NT2/D1 (cell line): Measurements from ENCODE around the gene HLA-C.

Experiments used
- DNase-seq: peaks from one replicate; pipeline ENCODE4 v3.0.0-alpha.2; 2011; ENCODE audit warnings: low read depth, low spot score
- H3K27me3 ChIP-seq: 2 replicates; pipeline ENCODE4 v1.6.0; 2011; ENCODE audit warnings: mild to moderate bottlenecking; ENCODE audit not compliant: insufficient read length, insufficient read depth
- H3K36me3 ChIP-seq: 2 replicates; pipeline ENCODE4 v1.6.1; 2011; ENCODE audit warnings: mild to moderate bottlenecking, low read length, mixed read lengths; ENCODE audit not compliant: insufficient read depth, insufficient read length
- H3K4me1 ChIP-seq: 2 replicates; pipeline ENCODE4 v1.5.1; 2011; ENCODE audit not compliant: insufficient read depth, insufficient read length
- H3K4me3 ChIP-seq: 2 replicates; pipeline ENCODE4 v1.5.1; 2011; ENCODE audit warnings: low read depth; ENCODE audit not compliant: insufficient read length
- H3K9ac ChIP-seq: 2 replicates; pipeline ENCODE4 v1.6.0; 2011; ENCODE audit warnings: low read depth; ENCODE audit not compliant: insufficient read length
- H3K9me3 ChIP-seq: 2 replicates; pipeline ENCODE4 v1.5.1; 2011; ENCODE audit warnings: mild to moderate bottlenecking, low read length; ENCODE audit not compliant: insufficient read depth
- SUZ12 ChIP-seq: IDR thresholded peaks from 2 replicates; pipeline ENCODE4 v1.6.1; 2011; ENCODE audit not compliant: insufficient read length, insufficient read depth; ENCODE audit errors: extremely low read depth
- YY1 ChIP-seq: IDR thresholded peaks from 2 replicates; pipeline ENCODE4 v1.6.1; 2011; ENCODE audit not compliant: insufficient read length, insufficient read depth
- ZNF274 ChIP-seq: IDR thresholded peaks from 2 replicates; pipeline ENCODE4 v1.6.1; 2011; ENCODE audit warnings: mild to moderate bottlenecking, low read depth, low read length

Gene HLA-C

DNA sequence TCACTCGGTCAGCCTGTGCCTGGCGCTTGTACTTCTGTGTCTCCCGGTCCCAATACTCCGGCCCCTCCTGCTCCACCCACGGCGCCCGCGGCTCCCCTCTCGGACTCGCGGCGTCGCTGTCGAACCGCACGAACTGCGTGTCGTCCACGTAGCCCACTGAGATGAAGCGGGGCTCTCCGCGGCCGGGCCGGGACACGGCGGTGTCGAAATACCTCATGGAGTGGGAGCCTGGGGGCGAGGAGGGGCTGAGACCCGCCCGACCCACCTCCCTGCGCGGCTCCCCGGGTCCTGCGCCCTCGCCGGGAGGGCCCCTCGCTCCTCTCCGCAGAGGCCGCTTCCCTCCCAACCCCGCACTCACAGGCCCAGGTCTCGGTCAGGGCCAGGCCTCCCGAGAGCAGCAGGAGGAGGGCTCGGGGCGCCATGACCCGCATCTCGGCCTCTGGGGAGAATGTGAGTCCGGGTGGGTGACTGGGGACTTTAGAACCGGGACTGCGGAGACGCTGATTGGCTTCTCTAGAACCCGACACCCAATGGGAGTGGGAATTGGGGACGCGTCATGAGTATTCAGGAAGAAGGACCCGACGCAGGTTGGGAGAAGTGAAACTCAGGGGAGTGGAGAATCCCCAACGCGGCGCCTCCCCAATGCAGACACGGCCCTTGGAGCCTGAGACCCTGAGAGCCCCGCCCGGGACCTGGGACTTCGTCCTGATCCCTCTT, at the start of gene HLA-C:
Gene HLA-C, minus strand, starts transcription at position 452 of the 717 bp plus-strand sequence. Its CDS starts 21 bp downstream, at position 431.
- H3K9me3 ChIP-seq = no peaks in the 10 kb centered on the region
- TF ChIP-seq SUZ12 (no peak), ZNF274 (no peak), YY1 (no peak)

DNA sequence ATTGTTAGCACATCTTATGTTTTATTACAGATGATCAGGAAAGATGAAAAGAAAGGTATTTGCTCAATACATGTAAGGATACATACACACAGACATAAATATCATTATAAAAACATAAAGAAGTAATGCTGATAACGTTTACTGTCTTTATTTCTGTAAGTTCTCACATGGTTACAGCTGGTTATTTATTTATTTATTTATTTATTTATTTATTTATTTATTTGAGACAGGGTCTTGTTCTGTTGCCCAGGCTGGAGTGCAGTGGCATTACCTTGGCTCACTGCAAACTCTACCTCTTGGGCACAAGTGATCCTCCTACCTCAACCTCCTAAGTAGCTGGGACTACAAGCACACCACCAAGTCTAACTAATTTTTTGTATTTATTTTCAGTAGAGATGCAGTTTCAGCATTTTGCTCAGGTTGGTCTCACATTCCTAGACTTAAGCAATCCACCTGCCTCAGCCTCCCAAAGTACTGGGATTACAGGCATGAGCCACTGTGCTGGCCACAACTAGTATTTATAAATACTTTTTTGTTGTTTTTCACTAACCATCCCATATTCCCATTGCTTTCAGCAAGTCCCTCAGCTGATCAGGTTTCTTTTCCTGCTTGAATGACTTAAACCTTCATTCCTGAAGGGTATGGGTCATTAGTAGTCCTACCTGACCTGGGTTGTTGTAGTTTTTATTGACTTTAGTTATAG, 49.3 kb upstream of the HLA-C start:
- H3K4me3 ChIP-seq = no peak overlapping the region
- TF ChIP-seq SUZ12 (no peak), ZNF274 (no peak), YY1 (no peak)

More for the DNA sequence above, at the start of gene HLA-C:
- DNase-seq = peak; percentile 82
- peaks cover 26% of the 10 kb centered on the region for H3K36me3 ChIP-seq
- peak within 1 kb of the TSS; percentile 66 for H3K4me3 ChIP-seq
- peaks cover 20% of the 10 kb centered on the region for H3K4me1 ChIP-seq
- H3K9ac ChIP-seq = peak within 1 kb of the TSS; percentile 85
- H3K27me3 ChIP-seq = peaks cover 4% of the 10 kb centered on the region

DNA sequence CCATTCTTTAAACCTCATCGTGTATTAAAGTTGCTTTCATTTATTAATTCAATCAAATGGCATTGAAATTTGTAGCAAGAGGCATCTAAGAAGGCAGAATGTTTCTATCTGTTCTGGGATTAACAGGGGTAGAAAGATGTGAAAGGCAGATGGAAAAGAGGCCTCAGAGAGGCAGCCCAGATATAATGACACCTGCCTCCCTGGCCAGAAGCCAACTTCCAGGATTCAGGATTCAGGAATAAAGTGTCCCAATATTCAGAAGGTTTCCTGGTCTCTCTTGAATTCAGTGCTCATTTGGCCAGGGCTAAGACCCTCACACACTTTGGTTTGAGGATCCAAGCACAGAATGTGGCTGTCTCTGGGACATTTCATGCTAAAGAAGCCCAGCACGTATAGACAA, 45.1 kb upstream of the HLA-C start:
- Histone ChIP-seq H3K36me3 (no peaks in the 10 kb centered on the region), H3K4me3 (no peak overlapping the region), H3K4me1 (no peaks in the 10 kb centered on the region), H3K9me3 (no peaks in the 10 kb centered on the region), H3K9ac (no peak overlapping the region), H3K27me3 (no peaks in the 10 kb centered on the region)
- TF ChIP-seq YY1 = no peak
- no peak for TF ChIP-seq SUZ12
- no peak for TF ChIP-seq ZNF274
- DNase-seq = no peak

More for the DNA sequence above, 49.3 kb upstream of the HLA-C start:
- no peak for DNase-seq
- H3K9me3 ChIP-seq = no peaks in the 10 kb centered on the region
- no peaks in the 10 kb centered on the region for H3K36me3 ChIP-seq
- no peaks in the 10 kb centered on the region for H3K4me1 ChIP-seq
- no peak overlapping the region for H3K9ac ChIP-seq
- no peaks in the 10 kb centered on the region for H3K27me3 ChIP-seq

DNA sequence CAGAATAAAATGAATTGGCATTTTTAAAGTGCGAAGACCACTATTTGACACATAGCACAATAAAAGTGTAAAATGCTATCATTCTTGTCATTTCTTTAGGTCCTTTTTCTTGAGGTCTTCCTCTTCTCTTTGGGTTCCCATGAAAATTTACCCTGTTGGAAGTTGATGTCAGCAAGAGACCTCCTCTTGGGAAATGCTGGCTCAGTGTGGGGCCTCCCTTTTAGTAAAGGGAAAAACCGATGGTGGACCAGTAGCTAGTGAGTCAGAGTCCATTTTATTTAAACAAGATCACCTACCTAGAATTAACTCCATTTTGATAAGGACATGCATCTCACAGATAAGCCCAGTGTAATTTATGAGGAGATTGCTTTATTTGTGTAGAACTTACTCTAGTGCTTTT, 37.7 kb upstream of the HLA-C start:
- Histone ChIP-seq H3K27me3 (peaks cover 28% of the 10 kb centered on the region), H3K4me1 (no peaks in the 10 kb centered on the region)

DNA sequence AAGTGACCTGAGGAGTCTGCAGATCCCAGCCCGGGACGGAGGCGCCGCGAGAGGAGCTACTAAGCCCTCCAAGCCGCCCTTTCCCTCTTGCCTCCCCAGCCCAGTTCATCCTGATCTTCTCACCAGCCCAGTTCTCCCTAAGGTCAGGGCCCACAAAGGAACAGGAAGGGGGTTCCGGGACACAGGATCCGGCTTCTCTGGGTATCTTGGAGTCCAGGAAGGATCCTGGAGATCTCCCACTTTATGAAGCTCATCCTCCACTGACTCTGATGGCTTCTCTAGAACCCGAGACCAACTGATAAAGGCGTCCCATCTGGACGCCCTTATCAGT, 36.9 kb upstream of the HLA-C start:
- Histone ChIP-seq H3K4me3 (peak overlapping the region; percentile 59), H3K9me3 (no peaks in the 10 kb centered on the region), H3K4me1 (no peaks in the 10 kb centered on the region), H3K27me3 (peaks cover 28% of the 10 kb centered on the region), H3K36me3 (no peaks in the 10 kb centered on the region), H3K9ac (peak overlapping the region; percentile 83)
- DNase-seq = no peak
- TF ChIP-seq SUZ12 (no peak), YY1 (no peak), ZNF274 (no peak)

More for the DNA sequence above, 37.7 kb upstream of the HLA-C start:
- DNase-seq = no peak
- Histone ChIP-seq H3K9ac (no peak overlapping the region), H3K4me3 (no peak overlapping the region), H3K9me3 (no peaks in the 10 kb centered on the region), H3K36me3 (no peaks in the 10 kb centered on the region)
- TF ChIP-seq SUZ12 (no peak), ZNF274 (no peak), YY1 (no peak)

DNA sequence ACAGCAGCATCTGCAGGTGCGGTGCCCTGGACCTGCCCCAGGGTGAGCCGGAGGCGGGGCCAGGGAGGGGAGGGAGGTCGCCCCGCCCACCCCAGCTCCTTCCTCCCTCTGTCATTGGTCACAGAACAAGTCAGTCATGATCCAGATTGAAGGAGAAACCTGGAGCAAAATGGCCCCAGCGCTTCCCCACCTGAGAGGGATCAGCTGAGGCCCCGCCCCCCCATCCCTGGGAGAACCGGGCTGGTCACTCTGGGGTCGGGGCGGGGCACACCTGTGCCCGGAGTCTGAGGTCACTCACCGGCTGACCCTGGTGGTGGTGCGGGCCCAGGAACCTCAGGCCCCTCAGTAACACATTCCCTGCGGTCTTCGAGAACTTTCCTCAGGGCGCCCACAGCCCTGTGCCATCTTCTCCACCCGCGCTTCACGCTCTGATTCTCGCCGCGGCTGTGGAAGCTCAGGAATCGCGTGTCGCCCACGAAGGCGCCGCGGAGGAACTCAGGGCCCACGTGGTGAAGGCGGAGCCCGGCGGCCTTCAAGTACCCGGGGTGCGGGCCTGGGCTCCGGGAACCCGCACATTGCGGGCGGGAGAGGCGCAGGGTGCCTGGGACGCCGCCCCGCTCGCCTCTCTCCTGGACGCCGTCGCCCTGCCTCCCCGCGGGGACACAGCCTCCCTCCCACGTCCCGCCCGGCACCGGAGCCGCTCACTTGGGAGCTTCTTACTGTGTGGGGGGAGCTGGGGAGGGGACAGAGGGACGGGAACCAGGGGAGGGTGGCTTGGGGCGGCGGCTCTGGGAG, 36.4 kb upstream of the HLA-C start:
- Histone ChIP-seq H3K4me3 (peak overlapping the region; percentile 59), H3K36me3 (no peaks in the 10 kb centered on the region), H3K9ac (peak overlapping the region; percentile 83), H3K4me1 (no peaks in the 10 kb centered on the region), H3K27me3 (peaks cover 28% of the 10 kb centered on the region), H3K9me3 (no peaks in the 10 kb centered on the region)
- no peak for TF ChIP-seq YY1
- TF ChIP-seq ZNF274 = no peak
- TF ChIP-seq SUZ12 = no peak
- DNase-seq = peak; percentile 63
